ENCODE measurements around the gene LSM14B.

The LSM14B gene

DNA sequence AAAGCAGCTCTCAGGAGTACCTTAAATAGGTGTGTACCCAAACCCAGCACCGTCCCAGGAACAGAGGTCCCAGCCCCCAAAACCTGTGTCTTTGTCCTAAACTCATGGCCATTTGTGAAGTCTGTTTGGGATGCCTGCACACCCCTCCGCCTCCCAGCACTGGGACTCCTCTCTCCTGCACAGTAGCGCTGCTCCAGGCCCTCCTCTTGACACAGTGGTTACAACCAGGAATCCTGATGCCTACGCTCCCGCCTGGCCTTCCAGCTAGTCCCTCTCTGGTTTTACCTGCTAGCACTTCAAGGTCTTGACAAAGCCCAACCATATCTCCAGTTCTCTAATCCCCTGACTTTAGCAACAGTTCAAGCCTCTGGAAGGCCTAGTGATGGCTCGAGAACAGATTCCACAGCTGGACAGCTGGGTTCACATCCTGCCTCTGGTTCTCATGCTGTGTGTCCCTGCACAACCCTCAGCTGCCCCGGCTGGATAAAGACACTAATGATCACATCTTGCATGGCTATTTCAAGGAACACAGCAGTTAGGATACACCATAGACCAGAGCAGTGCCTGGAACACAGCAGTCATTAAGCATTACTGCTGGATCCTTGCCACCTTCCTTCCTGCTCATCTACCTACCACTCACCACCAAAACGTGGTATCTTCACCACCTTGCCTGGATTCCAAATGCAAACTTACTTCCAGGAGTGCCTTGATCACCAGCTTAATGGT is 15.4 kb downstream of the LSM14B start:
- TF ChIP-seq, protein P1, sequence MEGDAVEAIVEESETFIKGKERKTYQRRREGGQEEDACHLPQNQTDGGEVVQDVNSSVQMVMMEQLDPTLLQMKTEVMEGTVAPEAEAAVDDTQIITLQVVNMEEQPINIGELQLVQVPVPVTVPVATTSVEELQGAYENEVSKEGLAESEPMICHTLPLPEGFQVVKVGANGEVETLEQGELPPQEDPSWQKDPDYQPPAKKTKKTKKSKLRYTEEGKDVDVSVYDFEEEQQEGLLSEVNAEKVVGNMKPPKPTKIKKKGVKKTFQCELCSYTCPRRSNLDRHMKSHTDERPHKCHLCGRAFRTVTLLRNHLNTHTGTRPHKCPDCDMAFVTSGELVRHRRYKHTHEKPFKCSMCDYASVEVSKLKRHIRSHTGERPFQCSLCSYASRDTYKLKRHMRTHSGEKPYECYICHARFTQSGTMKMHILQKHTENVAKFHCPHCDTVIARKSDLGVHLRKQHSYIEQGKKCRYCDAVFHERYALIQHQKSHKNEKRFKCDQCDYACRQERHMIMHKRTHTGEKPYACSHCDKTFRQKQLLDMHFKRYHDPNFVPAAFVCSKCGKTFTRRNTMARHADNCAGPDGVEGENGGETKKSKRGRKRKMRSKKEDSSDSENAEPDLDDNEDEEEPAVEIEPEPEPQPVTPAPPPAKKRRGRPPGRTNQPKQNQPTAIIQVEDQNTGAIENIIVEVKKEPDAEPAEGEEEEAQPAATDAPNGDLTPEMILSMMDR (conservative IDR thresholded peaks at IDR 0.05; ENCODE audit: control insufficient read depth, insufficient read depth, low read depth, low read length) = no peak
- no peak for DNase-seq (ENCODE audit: low read depth)
- no peak overlapping the region for H3K4me3 ChIP-seq (ENCODE audit: control insufficient read depth, low read depth, low read length)

DNA sequence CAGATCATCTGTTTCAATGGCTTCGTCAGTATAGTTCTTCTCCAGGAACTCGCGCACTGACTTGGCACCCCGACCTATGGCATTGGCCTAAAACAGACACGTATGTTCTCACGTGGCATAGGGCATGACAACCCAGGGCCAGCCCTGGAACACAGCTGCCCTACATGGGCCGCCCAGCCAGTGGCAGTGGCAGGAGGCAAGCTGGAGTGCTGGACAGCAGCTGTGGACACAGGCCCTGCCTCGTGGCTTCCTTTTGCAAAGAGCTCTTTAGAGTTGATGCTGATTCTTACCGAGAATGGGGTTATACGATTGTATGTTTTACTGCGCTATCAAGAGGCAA is 15.9 kb downstream of the LSM14B start:
- TF ChIP-seq, protein P1 (conservative IDR thresholded peaks at IDR 0.05; ENCODE audit: control insufficient read depth, insufficient read depth, low read depth, low read length) = no peak
- H3K4me3 ChIP-seq (ENCODE audit: control insufficient read depth, low read depth, low read length) = no peak overlapping the region
- no peak for DNase-seq (ENCODE audit: low read depth)

DNA sequence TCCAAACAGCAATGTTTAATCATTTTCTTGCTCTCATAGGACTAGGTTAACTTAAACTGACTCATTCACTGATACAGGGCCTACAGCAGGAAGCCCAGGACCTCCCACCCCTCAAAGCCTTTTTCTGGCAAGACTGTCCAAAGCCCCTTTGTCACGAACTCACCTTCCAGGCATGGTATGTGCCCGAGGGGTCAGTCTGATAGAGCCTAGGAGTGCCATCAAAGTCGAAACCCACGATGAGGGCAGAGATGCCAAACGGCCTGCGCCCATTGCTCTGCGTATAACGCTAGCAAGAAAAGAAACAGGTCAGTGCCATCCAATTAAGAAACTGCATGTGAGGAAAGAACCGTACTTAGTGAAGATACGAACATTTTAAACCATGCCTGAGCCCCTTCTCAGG is 16.6 kb downstream of the LSM14B start:
- no peak for DNase-seq (ENCODE audit: low read depth)
- H3K4me3 ChIP-seq (ENCODE audit: control insufficient read depth, low read depth, low read length) = no peak overlapping the region
- TF ChIP-seq, protein P1 (conservative IDR thresholded peaks at IDR 0.05; ENCODE audit: control insufficient read depth, insufficient read depth, low read depth, low read length) = no peak

DNA sequence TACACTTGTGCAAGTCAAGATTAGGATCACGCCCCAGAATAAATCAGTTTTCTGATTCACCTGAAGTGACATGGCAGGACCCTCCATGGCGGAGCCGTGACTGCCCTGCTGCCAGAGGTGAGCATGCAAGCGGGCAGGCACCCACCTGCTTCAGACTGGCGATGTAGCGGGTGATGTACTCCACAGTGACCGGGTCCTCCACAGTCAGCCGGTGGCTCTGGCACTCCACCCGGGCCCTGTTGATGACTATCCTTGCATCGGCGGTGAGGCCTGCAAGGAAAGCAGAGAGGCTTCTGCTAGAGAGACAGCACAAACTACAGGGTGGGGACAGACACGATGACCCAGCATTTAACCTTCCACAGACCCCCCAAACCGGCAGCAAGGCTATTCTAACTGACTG is 17.4 kb downstream of the LSM14B start:
- no peak for DNase-seq (ENCODE audit: low read depth)
- no peak overlapping the region for H3K4me3 ChIP-seq (ENCODE audit: control insufficient read depth, low read depth, low read length)
- TF ChIP-seq, protein P1 (conservative IDR thresholded peaks at IDR 0.05; ENCODE audit: control insufficient read depth, insufficient read depth, low read depth, low read length) = no peak

DNA sequence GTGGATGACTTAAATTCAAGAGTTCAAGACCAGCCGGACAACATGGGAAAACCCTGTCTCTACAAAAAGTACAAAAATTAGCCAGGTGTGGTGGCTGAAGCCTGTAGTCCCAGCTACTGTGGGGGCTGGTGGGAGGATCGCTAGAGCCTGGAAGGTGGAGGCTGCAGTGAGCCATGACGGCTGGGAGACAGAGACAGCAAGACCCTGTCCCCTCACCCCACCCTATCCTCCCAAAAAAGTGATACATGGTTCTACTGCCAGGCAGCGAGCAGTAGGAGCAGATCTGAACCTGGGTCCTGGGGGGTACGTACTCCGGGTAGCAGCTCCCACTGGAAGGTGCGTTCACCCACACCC is 18.7 kb downstream of the LSM14B start:
- peak overlapping the region; percentile 70 for H3K4me3 ChIP-seq (ENCODE audit: control insufficient read depth, low read depth, low read length)
- DNase-seq (ENCODE audit: low read depth) = no peak
- TF ChIP-seq, protein P1 (conservative IDR thresholded peaks at IDR 0.05; ENCODE audit: control insufficient read depth, insufficient read depth, low read depth, low read length) = no peak

DNA sequence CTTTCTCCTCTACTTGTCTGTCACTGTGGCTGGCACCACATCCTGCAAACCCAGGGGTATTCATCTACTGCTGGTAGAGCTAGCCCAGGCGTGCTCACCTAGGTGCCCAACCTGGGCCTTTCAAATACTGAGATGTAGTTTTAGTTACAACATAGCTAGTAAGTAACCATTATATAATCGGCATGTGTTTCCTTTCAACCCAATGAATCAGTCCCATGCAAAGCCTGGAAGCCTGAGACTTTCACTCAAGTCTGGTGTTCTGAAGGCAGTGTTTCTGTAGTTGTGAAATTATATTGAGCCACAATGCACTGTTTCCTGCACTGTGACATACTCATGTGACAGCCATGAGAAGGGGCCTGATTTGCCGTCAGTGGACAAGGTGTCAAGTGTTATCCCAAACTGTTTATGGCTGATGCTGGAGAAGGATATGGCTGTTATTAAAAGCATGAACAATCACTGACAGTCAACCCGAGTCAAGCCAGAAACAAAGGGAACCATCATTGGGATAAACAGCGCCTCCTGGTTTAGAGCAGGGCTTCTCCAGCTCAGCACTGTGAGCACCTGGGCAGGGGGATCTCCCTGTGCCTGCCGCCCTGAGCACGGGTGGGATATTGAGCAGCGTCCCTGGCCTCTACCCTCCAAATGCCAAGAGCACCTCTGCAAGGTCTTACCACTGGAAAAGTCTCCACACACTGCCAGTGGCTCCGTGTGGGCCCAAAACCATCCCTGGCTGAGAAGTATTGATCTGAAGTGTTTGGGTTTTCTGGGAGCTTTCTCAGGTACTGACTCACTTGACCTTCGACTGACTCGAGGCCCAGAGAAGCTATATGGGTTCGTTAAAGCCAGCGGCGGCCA is 19.3 kb downstream of the LSM14B start:
- DNase-seq (ENCODE audit: low read depth) = peak; percentile 54
- peak overlapping the region; percentile 70 for H3K4me3 ChIP-seq (ENCODE audit: control insufficient read depth, low read depth, low read length)
- TF ChIP-seq, protein P1 (conservative IDR thresholded peaks at IDR 0.05; ENCODE audit: control insufficient read depth, insufficient read depth, low read depth, low read length) = peak; percentile 40

All from fibroblast of mammary gland (primary cell).